ENCODE measurements around the gene GUCD1.

DNA sequence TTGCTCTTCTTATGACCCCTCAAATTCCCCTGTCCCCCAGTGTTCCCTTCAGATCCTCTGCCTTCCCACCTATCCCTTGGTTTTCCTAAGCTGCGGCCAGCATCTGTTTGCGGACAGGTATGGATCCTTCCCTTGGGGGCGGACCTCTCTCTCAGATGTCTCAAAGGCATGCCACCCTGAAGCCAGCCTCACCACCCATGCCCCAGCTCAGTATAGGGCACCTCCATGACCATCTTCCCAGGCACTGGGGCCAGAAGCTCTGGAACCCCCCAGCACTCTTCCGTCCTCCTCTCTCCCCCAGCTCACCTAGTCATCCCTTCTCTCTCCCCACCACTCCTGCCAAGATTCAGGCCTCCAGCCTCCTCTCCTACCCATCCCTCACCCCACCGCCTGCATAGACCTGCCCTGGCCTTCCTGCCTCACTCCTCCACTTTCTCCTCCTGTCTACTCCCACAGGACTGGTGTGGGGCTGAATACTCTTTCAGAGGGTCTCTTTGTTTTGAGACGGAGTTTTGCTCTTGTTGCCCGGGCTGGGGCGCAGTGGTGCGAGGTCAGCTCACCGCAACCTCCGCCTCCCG is 35.7 kb upstream of the GUCD1 start:
- no peak for TF ChIP-seq POLR2A (IDR thresholded peaks at IDR 0.05)
- TF ChIP-seq CTCF (IDR thresholded peaks at IDR 0.05): no peak
